ENCODE data around the gene SOX12. TPM values are rescaled to one million over a fixed set of nuclear protein-coding genes. Genes with fewer than 3 reads are reported as not detected.
"Not testable (repeated sequence)": the region's sequence is repeated elsewhere in the genome, so short reads cannot be mapped to it uniquely, and the experiment has no call there.

SOX12 gene
- total and polyA plus RNA-seq, 11 donors, result 5.4 to 19.9 (median 10.6) TPM

GRCh38 chr20:348972-349841 is 23.9 kb downstream of the SOX12 start:
- H3K36me3 ChIP-seq, result peaks cover 0 to 37% (median 4%) of the 10 kb centered on the region in 9 donors
- TF ChIP-seq POLR2A (IDR thresholded peaks at IDR 0.05), result no peak
- TF ChIP-seq, protein P1, sequence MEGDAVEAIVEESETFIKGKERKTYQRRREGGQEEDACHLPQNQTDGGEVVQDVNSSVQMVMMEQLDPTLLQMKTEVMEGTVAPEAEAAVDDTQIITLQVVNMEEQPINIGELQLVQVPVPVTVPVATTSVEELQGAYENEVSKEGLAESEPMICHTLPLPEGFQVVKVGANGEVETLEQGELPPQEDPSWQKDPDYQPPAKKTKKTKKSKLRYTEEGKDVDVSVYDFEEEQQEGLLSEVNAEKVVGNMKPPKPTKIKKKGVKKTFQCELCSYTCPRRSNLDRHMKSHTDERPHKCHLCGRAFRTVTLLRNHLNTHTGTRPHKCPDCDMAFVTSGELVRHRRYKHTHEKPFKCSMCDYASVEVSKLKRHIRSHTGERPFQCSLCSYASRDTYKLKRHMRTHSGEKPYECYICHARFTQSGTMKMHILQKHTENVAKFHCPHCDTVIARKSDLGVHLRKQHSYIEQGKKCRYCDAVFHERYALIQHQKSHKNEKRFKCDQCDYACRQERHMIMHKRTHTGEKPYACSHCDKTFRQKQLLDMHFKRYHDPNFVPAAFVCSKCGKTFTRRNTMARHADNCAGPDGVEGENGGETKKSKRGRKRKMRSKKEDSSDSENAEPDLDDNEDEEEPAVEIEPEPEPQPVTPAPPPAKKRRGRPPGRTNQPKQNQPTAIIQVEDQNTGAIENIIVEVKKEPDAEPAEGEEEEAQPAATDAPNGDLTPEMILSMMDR (IDR thresholded peaks at IDR 0.05), result no peak
- intact Hi-C loops (cut with DNase I), result loop anchor here in 3 of 10 donors (2.0 to 5.0 kb wide), 4 partner anchors 58 to 303 kb away; partner anchors contain the start of genes CSNK2A1 (in 1 of the 3), RBCK1 (in 1 of the 3), SRXN1 (in 1 of the 3) and TBC1D20 (in 1 of the 3)
- peak overlapping the region in 3 of 12 donors; percentile 77 to 97 (median 89) for H3K4me3 ChIP-seq
- H3K4me1 ChIP-seq, result peaks cover 0 to 32% (median 11%) of the 10 kb centered on the region in 12 donors
- 92 to 96% (median 94%) methylated on average over 18 to 19 of the region's 19 CpGs for WGBS, 4 donors
- peak overlapping the region in 5 of 12 donors; percentile 94 to 99 (median 98) for H3K27ac ChIP-seq
- no peaks in the 10 kb centered on the region for H3K27me3 ChIP-seq
- H3K9me3 ChIP-seq, result no peaks in the 10 kb centered on the region
- DNase-seq (no peak), ATAC-seq (no peak)

DNA sequence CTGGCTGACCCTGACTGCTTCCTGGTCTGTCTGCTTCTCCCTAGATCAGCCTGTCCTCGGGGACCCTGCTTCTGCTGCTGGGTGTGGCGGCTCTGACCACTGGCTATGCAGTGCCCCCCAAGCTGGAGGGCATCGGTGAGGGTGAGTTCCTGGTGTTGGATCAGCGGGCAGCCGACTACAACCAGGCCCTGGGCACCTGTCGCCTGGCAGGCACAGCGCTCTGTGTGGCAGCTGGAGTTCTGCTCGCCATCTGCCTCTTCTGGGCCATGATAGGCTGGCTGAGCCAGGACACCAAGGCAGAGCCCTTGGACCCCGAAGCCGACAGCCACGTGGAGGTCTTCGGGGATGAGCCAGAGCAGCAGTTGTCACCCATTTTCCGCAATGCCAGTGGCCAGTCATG is 27.8 kb downstream of the SOX12 start:
- intact Hi-C loops (cut with DNase I), result loop anchor here in 9 of 10 donors (2.0 to 10.0 kb wide), 15 partner anchors 54 to 392 kb away; partner anchors contain the start of genes CSNK2A1 (in 1 of the 9), RBCK1 (in 1 of the 9), SRXN1 (in 1 of the 9) and TBC1D20 (in 1 of the 9)
- no peak for ATAC-seq
- peaks cover 0 to 37% (median 4%) of the 10 kb centered on the region in 9 donors for H3K36me3 ChIP-seq
- peaks cover 0 to 16% (median 5%) of the 10 kb centered on the region in 12 donors for H3K4me1 ChIP-seq
- no peak for DNase-seq
- no peak for TF ChIP-seq POLR2A (IDR thresholded peaks at IDR 0.05)
- H3K27me3 ChIP-seq, result no peaks in the 10 kb centered on the region
- H3K27ac ChIP-seq, result no peak overlapping the region
- no peaks in the 10 kb centered on the region for H3K9me3 ChIP-seq
- 88 to 92% (median 91%) methylated on average over 5 to 13 of the region's 13 CpGs for WGBS, 4 donors
- H3K4me3 ChIP-seq, result no peak overlapping the region

GRCh38 chr20:354298-354977 is 29.1 kb downstream of the SOX12 start:
- intact Hi-C loops (cut with DNase I), result loop anchor here (1.0 to 10.0 kb wide), 18 partner anchors 52 to 390 kb away; partner anchors contain the start of genes CSNK2A1 (in 1 of the 10), RBCK1 (in 1 of the 10), SRXN1 (in 1 of the 10) and TBC1D20 (in 1 of the 10)
- ATAC-seq, result peak; percentile 85 to 95 (median 90)
- Histone ChIP-seq H3K27me3 (no peaks in the 10 kb centered on the region), H3K4me3 (no peak overlapping the region), H3K4me1 (peaks cover 0 to 8% (median 0%) of the 10 kb centered on the region in 12 donors), H3K36me3 (peaks cover 0 to 36% (median 4%) of the 10 kb centered on the region in 9 donors), H3K27ac (no peak overlapping the region), H3K9me3 (no peaks in the 10 kb centered on the region)
- DNase-seq, result peak; percentile 72 to 84 (median 72)
- whole genome bisulfite sequencing, 4 donors, result 13 to 20% (median 18%) methylated on average over 14 of the region's 14 CpGs
- TF ChIP-seq, protein P1 (IDR thresholded peaks at IDR 0.05), result peak; percentile 93 to 98 (median 96)
- TF ChIP-seq POLR2A (IDR thresholded peaks at IDR 0.05), result no peak

GRCh38 chr20:356154-356553 is 30.8 kb downstream of the SOX12 start:
- not testable (repeated sequence) for ATAC-seq, H3K9me3 ChIP-seq, H3K4me3 ChIP-seq, DNase-seq, H3K27ac ChIP-seq, H3K27me3 ChIP-seq, H3K4me1 ChIP-seq
- intact Hi-C loops (cut with DNase I), result loop anchor here in 8 of 10 donors (5.0 to 10.0 kb wide), 8 partner anchors 69 to 389 kb away; partner anchors contain the start of gene SRXN1 (in 1 of the 8)
- peaks cover 0 to 24% (median 4%) of the 10 kb centered on the region in 9 donors for H3K36me3 ChIP-seq
- 86 to 96% (median 92%) methylated on average over 2 of the region's 2 CpGs for WGBS, 4 donors

Measured in heart left ventricle (tissue), 16 donors.